NCI-H226 (cell line): ENCODE data around the gene CUX1.

ENCODE experiments used
- DNase-seq: peaks from one replicate; pipeline ENCODE4 v3.0.0-alpha.2; 2015

CUX1 gene

GRCh38 chr7:102234131-102234530, 416.7 kb downstream of the CUX1 start:
- no peak for DNase-seq

- no peak for DNase-seq
Measured at GRCh38 chr7:102234801-102235550, 417.6 kb downstream of the CUX1 start.

GRCh38 chr7:102236102-102236501, 418.7 kb downstream of the CUX1 start:
- DNase-seq: no peak

- DNase-seq: no peak
Measured at GRCh38 chr7:102236592-102237287, 419.3 kb downstream of the CUX1 start.

- DNase-seq: no peak
Measured at GRCh38 chr7:102239206-102239820, 421.9 kb downstream of the CUX1 start.

- no peak for DNase-seq
Measured at GRCh38 chr7:102241431-102241830, 424.0 kb downstream of the CUX1 start.

- no peak for DNase-seq
Measured at GRCh38 chr7:102244601-102245000, 427.2 kb downstream of the CUX1 start.

GRCh38 chr7:102248081-102248455, 430.6 kb downstream of the CUX1 start:
- no peak for DNase-seq

GRCh38 chr7:102248456-102249395, 431.3 kb downstream of the CUX1 start:
- no peak for DNase-seq

- no peak for DNase-seq
Measured at GRCh38 chr7:102251531-102252365, 434.3 kb downstream of the CUX1 start.

GRCh38 chr7:102252366-102252982, 435.0 kb downstream of the CUX1 start:
- DNase-seq: no peak

- no peak for DNase-seq
Measured at GRCh38 chr7:102253066-102253972, 435.9 kb downstream of the CUX1 start.

GRCh38 chr7:102253973-102254370, 436.5 kb downstream of the CUX1 start:
- DNase-seq: no peak

GRCh38 chr7:102254521-102254920, 437.1 kb downstream of the CUX1 start:
- DNase-seq: no peak

GRCh38 chr7:102255501-102255900, 438.1 kb downstream of the CUX1 start:
- no peak for DNase-seq

- no peak for DNase-seq
Measured at GRCh38 chr7:102255916-102256315, 438.5 kb downstream of the CUX1 start.

- no peak for DNase-seq
Measured at GRCh38 chr7:102258073-102258748, 440.8 kb downstream of the CUX1 start.

GRCh38 chr7:102258749-102259107, 441.3 kb downstream of the CUX1 start:
- DNase-seq: no peak

GRCh38 chr7:102260856-102261255, 443.4 kb downstream of the CUX1 start:
- DNase-seq: no peak

GRCh38 chr7:102261451-102261850, 444.0 kb downstream of the CUX1 start:
- no peak for DNase-seq
